Neuronal stem cell (in vitro differentiated cells): ENCODE results near the gene KLK1.

Source experiments
- DNase-seq: peaks from one replicate; pipeline ENCODE4 v3.0.0-alpha.2; 2013; ENCODE audit warnings: low spot score
- H2AFZ ChIP-seq: one replicate; pipeline ENCODE4 v1.6.1; 2013; ENCODE audit warnings: mild to moderate bottlenecking, low read length, inconsistent platforms
- H2AK5ac ChIP-seq: 2 replicates; pipeline ENCODE4 v1.6.1; 2013; ENCODE audit warnings: low read depth, mild to moderate bottlenecking, inconsistent platforms, low read length, moderate library complexity, mixed read lengths
- H2BK120ac ChIP-seq: 2 replicates; pipeline ENCODE4 v1.6.1; 2013; ENCODE audit warnings: low read depth, mild to moderate bottlenecking, inconsistent platforms, low read length, moderate library complexity, mixed read lengths
- H2BK12ac ChIP-seq: one replicate; pipeline ENCODE4 v1.6.1; 2013; ENCODE audit warnings: low read length, inconsistent platforms
- H2BK15ac ChIP-seq: 2 replicates; pipeline ENCODE4 v1.6.1; 2013; ENCODE audit warnings: mild to moderate bottlenecking, low read length, inconsistent platforms, mixed read lengths
- H2BK5ac ChIP-seq: one replicate; pipeline ENCODE4 v1.6.1; 2013; ENCODE audit warnings: inconsistent platforms, mild to moderate bottlenecking, low read length, moderate library complexity
- H3K14ac ChIP-seq: one replicate; pipeline ENCODE4 v1.6.1; 2013; ENCODE audit warnings: low read length, inconsistent platforms
- H3K18ac ChIP-seq: 2 replicates; pipeline ENCODE4 v1.6.1; 2013; ENCODE audit warnings: low read length, inconsistent platforms
- H3K23ac ChIP-seq: 2 replicates; pipeline ENCODE4 v1.6.1; 2013; ENCODE audit warnings: low read depth, mild to moderate bottlenecking, mixed read lengths, low read length, inconsistent platforms; ENCODE audit not compliant: poor library complexity
- H3K27ac ChIP-seq: replicated peaks from 3 replicates; pipeline ENCODE4 v1.5.1; 2013; ENCODE audit warnings: low read length, inconsistent platforms
- H3K27me3 ChIP-seq, 3 experiments: 2 replicates each; pipeline ENCODE4 v1.6.1; 2013; ENCODE audit warnings: low read length in 3 of 3, mild to moderate bottlenecking in 2 of 3, inconsistent platforms in 1 of 3, low read depth in 1 of 3, mixed read lengths in 1 of 3, moderate library complexity in 1 of 3; ENCODE audit not compliant: control insufficient read depth in 3 of 3, insufficient read depth in 3 of 3
- H3K36me3 ChIP-seq, 2 donors: replicated peaks in 1 of 2; 2 replicates each; pipeline ENCODE4 v1.6.1; 2013; ENCODE audit warnings: low read length in 2 of 2; ENCODE audit not compliant: control insufficient read depth in 2 of 2, insufficient read depth in 2 of 2
- H3K4ac ChIP-seq: 2 replicates; pipeline ENCODE4 v1.6.1; 2013; ENCODE audit warnings: inconsistent platforms, mild to moderate bottlenecking, low read length, moderate library complexity
- H3K4me1 ChIP-seq, 2 donors: 1 replicate in 1 of 2; 2 replicates in 1 of 2; pipeline ENCODE4 v1.6.1; 2013; ENCODE audit warnings: low read length in 2 of 2, low read depth in 1 of 2; ENCODE audit not compliant: control insufficient read depth in 2 of 2, insufficient read depth in 1 of 2
- H3K4me2 ChIP-seq: one replicate; pipeline ENCODE4 v1.6.1; 2013; ENCODE audit warnings: mild to moderate bottlenecking, low read length, inconsistent platforms; ENCODE audit not compliant: insufficient read depth, poor library complexity, severe bottlenecking
- H3K4me3 ChIP-seq, 2 donors: 2 replicates each; pipeline ENCODE4 v1.5.1; 2013; ENCODE audit warnings: low read length in 2 of 2, mild to moderate bottlenecking in 2 of 2, inconsistent platforms in 1 of 2, moderate library complexity in 1 of 2
- H3K79me1 ChIP-seq: one replicate; pipeline ENCODE4 v1.6.1; 2013; ENCODE audit warnings: low read depth, mild to moderate bottlenecking, inconsistent platforms, low read length, moderate library complexity
- H3K9ac ChIP-seq: one replicate; pipeline ENCODE4 v1.6.1; 2013; ENCODE audit warnings: mild to moderate bottlenecking, low read depth, low read length, inconsistent platforms; ENCODE audit not compliant: poor library complexity
- H3K9me3 ChIP-seq, 2 donors: replicated peaks in 1 of 2; 2 replicates each; pipeline versions ENCODE3 to v1.6.1; 2013; ENCODE audit warnings: low read length in 2 of 2, mild to moderate bottlenecking in 2 of 2, inconsistent platforms in 1 of 2, low read depth in 1 of 2, mixed read lengths in 1 of 2, moderate library complexity in 1 of 2; ENCODE audit not compliant: control insufficient read depth in 2 of 2, insufficient read depth in 1 of 2
- H4K8ac ChIP-seq: one replicate; pipeline ENCODE4 v1.6.1; 2013; ENCODE audit warnings: low read depth, mild to moderate bottlenecking, inconsistent platforms, low read length, moderate library complexity
- H4K91ac ChIP-seq: one replicate; pipeline ENCODE4 v1.6.1; 2013; ENCODE audit warnings: low read length, low read depth, mild to moderate bottlenecking, inconsistent platforms; ENCODE audit not compliant: poor library complexity
- WGBS, 2 donors: extraction: QIAGEN DNeasy Blood & Tissue Kit; methylation state at CpG; one replicate each; pipeline ENCODE4 v1.1.7; 2013; ENCODE audit warnings: missing lambda C conversion rate in 2 of 2, mixed read lengths in 1 of 2; ENCODE audit not compliant: insufficient read length in 2 of 2, insufficient replicate concordance in 1 of 2; ENCODE audit errors: extremely low coverage in 2 of 2; 5-methylcytosine and 5-hydroxymethylcytosine counted together

KLK1 gene

GRCh38 chr19:50797781-50798658, 25.6 kb downstream of the KLK1 start:
- Histone ChIP-seq H3K14ac (no peak overlapping the region), H3K4me2 (no peak overlapping the region)
- no peak for DNase-seq

GRCh38 chr19:50797429-50797780, 26.2 kb downstream of the KLK1 start:
- H3K27ac ChIP-seq: no peak overlapping the region
- H3K27me3 ChIP-seq: no peaks in the 10 kb centered on the region
- H3K79me1 ChIP-seq: peaks cover 9% of the 10 kb centered on the region
- no peak overlapping the region for H2BK5ac ChIP-seq
- no peak overlapping the region for H3K14ac ChIP-seq
- no peak overlapping the region for H3K18ac ChIP-seq
- H2AK5ac ChIP-seq: no peak overlapping the region
- H4K91ac ChIP-seq: no peak overlapping the region
- no peak overlapping the region for H3K4ac ChIP-seq
- peaks cover 3 to 5% of the 10 kb centered on the region in 2 donors for H3K4me1 ChIP-seq
- no peak overlapping the region for H3K23ac ChIP-seq
- no peak overlapping the region for H3K4me3 ChIP-seq
- peaks cover 0 to 2% of the 10 kb centered on the region in 2 donors for H3K9me3 ChIP-seq
- H2BK12ac ChIP-seq: no peak overlapping the region
- H2BK120ac ChIP-seq: no peak overlapping the region
- no peak overlapping the region for H2AFZ ChIP-seq
- H2BK15ac ChIP-seq: no peak overlapping the region
- no peak for DNase-seq
- H3K9ac ChIP-seq: no peak overlapping the region
- peaks cover 46 to 72% of the 10 kb centered on the region in 2 donors for H3K36me3 ChIP-seq
- no peak overlapping the region for H4K8ac ChIP-seq
- no CpG with 5 or more reads among the region's 7 CpGs for WGBS, 2 donors
- H3K4me2 ChIP-seq: no peak overlapping the region

More at GRCh38 chr19:50797781-50798658, 25.6 kb downstream of the KLK1 start:
- H3K4ac ChIP-seq: no peak overlapping the region
- no peak overlapping the region for H3K4me3 ChIP-seq
- no peaks in the 10 kb centered on the region for H3K9me3 ChIP-seq
- no peak overlapping the region for H2BK12ac ChIP-seq
- no peak overlapping the region for H2BK120ac ChIP-seq
- H3K18ac ChIP-seq: no peak overlapping the region
- no peaks in the 10 kb centered on the region for H3K27me3 ChIP-seq
- WGBS, 2 donors: no CpG with 5 or more reads among the region's 18 CpGs
- no peak overlapping the region for H2AFZ ChIP-seq
- H2BK15ac ChIP-seq: no peak overlapping the region
- H3K79me1 ChIP-seq: peaks cover 9% of the 10 kb centered on the region
- no peak overlapping the region for H4K8ac ChIP-seq
- no peak overlapping the region for H4K91ac ChIP-seq
- no peak overlapping the region for H2BK5ac ChIP-seq
- H3K23ac ChIP-seq: peak overlapping the region; percentile 58
- no peak overlapping the region for H2AK5ac ChIP-seq
- peaks cover 5 to 10% of the 10 kb centered on the region in 2 donors for H3K4me1 ChIP-seq
- H3K36me3 ChIP-seq: peaks cover 49 to 78% of the 10 kb centered on the region in 2 donors
- no peak overlapping the region for H3K27ac ChIP-seq
- peak overlapping the region; percentile 9 for H3K9ac ChIP-seq

DNA sequence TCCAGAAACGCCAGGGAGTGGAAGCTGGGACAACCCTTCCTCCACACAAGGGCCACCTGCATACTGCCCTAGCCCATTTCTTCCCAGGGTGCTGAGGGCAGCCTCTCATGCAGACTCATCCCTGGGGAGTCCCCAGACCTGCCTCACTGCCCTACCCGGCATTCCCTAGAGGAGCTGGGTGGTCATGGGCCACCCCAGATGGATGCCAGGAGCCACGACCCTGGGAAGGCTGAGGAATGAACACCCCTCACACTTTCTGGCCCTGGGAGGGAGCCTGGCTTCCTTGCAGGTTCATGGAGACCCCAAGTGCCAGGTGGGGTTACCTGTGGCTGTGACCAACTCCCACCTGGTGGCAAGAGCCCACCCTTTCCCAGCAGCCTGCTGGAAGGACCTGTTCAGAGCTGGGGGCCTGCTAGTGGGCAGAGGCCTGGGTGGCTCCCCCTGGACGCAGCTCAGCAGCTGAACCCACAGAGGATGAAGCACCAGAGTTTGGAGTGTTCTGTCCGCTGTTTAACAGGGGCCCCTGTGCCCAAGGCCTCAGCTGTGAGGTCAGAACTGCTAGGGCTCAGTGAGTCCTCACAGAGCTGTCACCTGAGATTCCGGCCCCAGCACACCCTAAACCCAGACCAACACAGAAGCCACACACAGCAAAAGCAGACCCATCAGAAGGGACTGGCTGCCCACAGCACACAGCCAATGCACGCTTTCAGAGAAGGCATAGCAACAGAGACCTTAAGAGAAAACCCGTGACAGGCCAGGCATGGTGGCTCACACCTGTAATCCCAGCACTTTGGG, 26.8 kb downstream of the KLK1 start:
- H3K27me3 ChIP-seq: no peaks in the 10 kb centered on the region
- H4K8ac ChIP-seq: peak overlapping the region; percentile 7
- H3K23ac ChIP-seq: no peak overlapping the region
- no peak overlapping the region for H2AK5ac ChIP-seq
- peaks cover 0 to 5% of the 10 kb centered on the region in 2 donors for H3K4me1 ChIP-seq
- no peak overlapping the region for H3K4me3 ChIP-seq
- H3K27ac ChIP-seq: no peak overlapping the region
- H2BK15ac ChIP-seq: no peak overlapping the region
- H3K4ac ChIP-seq: no peak overlapping the region
- H3K36me3 ChIP-seq: peaks cover 42 to 66% of the 10 kb centered on the region in 2 donors
- no peak overlapping the region for H3K4me2 ChIP-seq
- no peak overlapping the region for H3K18ac ChIP-seq
- DNase-seq: no peak
- H2BK120ac ChIP-seq: no peak overlapping the region
- no CpG with 5 or more reads among the region's 8 CpGs for WGBS, 2 donors
- peaks cover 7% of the 10 kb centered on the region for H3K79me1 ChIP-seq
- H3K9me3 ChIP-seq: peaks cover 0 to 2% of the 10 kb centered on the region in 2 donors
- no peak overlapping the region for H2BK12ac ChIP-seq
- H2AFZ ChIP-seq: no peak overlapping the region
- no peak overlapping the region for H3K9ac ChIP-seq
- no peak overlapping the region for H3K14ac ChIP-seq
- no peak overlapping the region for H4K91ac ChIP-seq
- H2BK5ac ChIP-seq: no peak overlapping the region

- H4K8ac ChIP-seq: no peak overlapping the region
- H2BK120ac ChIP-seq: no peak overlapping the region
- H3K27ac ChIP-seq: no peak overlapping the region
- no peak overlapping the region for H3K18ac ChIP-seq
- H3K27me3 ChIP-seq: no peaks in the 10 kb centered on the region
- no peak overlapping the region for H3K4ac ChIP-seq
- no peak overlapping the region for H2BK5ac ChIP-seq
- no peak overlapping the region for H2AFZ ChIP-seq
- no CpG with 5 or more reads among the region's 9 CpGs for whole genome bisulfite sequencing, 2 donors
- no peak overlapping the region for H2AK5ac ChIP-seq
- no peak overlapping the region for H2BK15ac ChIP-seq
- H4K91ac ChIP-seq: no peak overlapping the region
- no peak overlapping the region for H3K9ac ChIP-seq
- peaks cover 43 to 63% of the 10 kb centered on the region in 2 donors for H3K36me3 ChIP-seq
- H3K79me1 ChIP-seq: peaks cover 8% of the 10 kb centered on the region
- H3K4me1 ChIP-seq: peaks cover 0 to 5% of the 10 kb centered on the region in 2 donors
- H2BK12ac ChIP-seq: no peak overlapping the region
- no peak overlapping the region for H3K4me3 ChIP-seq
- H3K9me3 ChIP-seq: peaks cover 0 to 2% of the 10 kb centered on the region in 2 donors
- no peak overlapping the region for H3K4me2 ChIP-seq
- no peak for DNase-seq
- peak overlapping the region; percentile 62 for H3K23ac ChIP-seq
- H3K14ac ChIP-seq: no peak overlapping the region
Measured at GRCh38 chr19:50796128-50796633, 27.4 kb downstream of the KLK1 start.
